RPMI7951 (cell line): ENCODE measurements around the gene SAP30BP. TPM values are rescaled to one million over a fixed set of nuclear protein-coding genes. Genes with fewer than 3 reads are reported as not detected.

ENCODE experiments used
- DNase-seq: peaks from one replicate; pipeline ENCODE4 v3.0.0-alpha.2; 2012; ENCODE audit warnings: low read depth
- total RNA-seq: library from RNA; depleted of rRNA; stranded (reverse); fragments of >200 nt; shearing (Covaris generic); gene quantifications from 2 replicates; pipeline ENCODE4 v1.2.3, GENCODE V29; 2014; rRNA removed

SAP30BP gene
- total RNA-seq, 1 experiment from 2014 or later: 81.3 TPM

DNA sequence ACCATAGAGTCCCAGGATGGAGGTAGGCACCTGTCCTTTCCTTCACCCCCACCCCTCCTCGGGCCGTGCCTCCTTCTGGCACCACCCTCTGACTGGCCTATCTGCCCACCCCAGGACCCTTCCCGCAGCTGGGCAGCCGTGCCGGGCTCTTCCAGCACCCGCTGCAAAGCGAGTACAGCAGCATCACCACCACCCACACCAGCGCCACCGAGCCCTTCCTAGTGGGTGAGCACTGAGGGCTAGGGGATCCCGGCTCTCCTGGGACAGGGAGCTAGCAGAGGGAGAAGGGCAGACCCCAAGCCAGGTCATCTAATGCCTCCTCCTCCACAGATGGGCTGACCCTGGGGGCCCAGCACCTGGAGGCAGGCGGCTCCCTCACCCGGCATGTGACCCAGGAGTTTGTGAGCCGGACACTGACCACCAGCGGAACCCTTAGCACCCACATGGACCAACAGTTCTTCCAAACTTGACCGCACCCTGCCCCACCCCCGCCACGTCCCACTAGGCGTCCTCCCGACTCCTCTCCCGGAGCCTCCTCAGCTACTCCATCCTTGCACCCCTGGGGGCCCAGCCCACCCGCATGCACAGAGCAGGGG, 90.0 kb downstream of the SAP30BP start:
- DNase-seq: no peak

Other genes starting within 250 kb of the SAP30BP start
- gene TMEM94, start 210.7 kb upstream of the SAP30BP start, total RNA-seq: 12.1 and 15.4 TPM in 2 replicates
- 4.2 and 5.5 TPM in 2 replicates for gene CASKIN2, start 151.8 kb upstream of the SAP30BP start, total RNA-seq
- 11.2 and 11.9 TPM in 2 replicates for gene TSEN54, start 150.8 kb upstream of the SAP30BP start, total RNA-seq
- gene LLGL2, start 141.6 kb upstream of the SAP30BP start, total RNA-seq: 0.49 and 1.2 TPM in 2 replicates
- under 0.01 TPM in 1 of 2 replicates, not detected in the other for gene MYO15B, start 79.5 kb upstream of the SAP30BP start, total RNA-seq
- gene SMIM5, start 33.9 kb upstream of the SAP30BP start, total RNA-seq: not detected in 2 replicates
- 6.0 and 9.6 TPM in 2 replicates for gene RECQL5, start 184 bp upstream of the SAP30BP start, total RNA-seq
- 0.36 and 0.39 TPM in 2 replicates for gene ITGB4, start 54.1 kb downstream of the SAP30BP start, total RNA-seq
- gene GALK1, start 97.9 kb downstream of the SAP30BP start, total RNA-seq: 37.0 and 44.2 TPM in 2 replicates
- gene UNK, start 117.5 kb downstream of the SAP30BP start, total RNA-seq: 15.6 and 16.0 TPM in 2 replicates
- gene UNC13D, start 177.1 kb downstream of the SAP30BP start, total RNA-seq: 0.78 TPM in 1 of 2 replicates, not detected in the other
- gene WBP2, start 188.0 kb downstream of the SAP30BP start, total RNA-seq: 21.9 and 24.9 TPM in 2 replicates
- 13.6 and 15.9 TPM in 2 replicates for gene TRIM47, start 211.2 kb downstream of the SAP30BP start, total RNA-seq
- 8.5 and 14.4 TPM in 2 replicates for gene TRIM65, start 229.6 kb downstream of the SAP30BP start, total RNA-seq
- gene MRPL38, start 237.5 kb downstream of the SAP30BP start, total RNA-seq: 25.4 and 36.3 TPM in 2 replicates